Measurements from ENCODE around the gene ERP27. TPM values are rescaled to one million over a fixed set of nuclear protein-coding genes. Genes with fewer than 3 reads are reported as not detected.

ERP27 gene
- total RNA-seq, 1 experiment from 2014 or later: 0.98 TPM

- CTCF ChIA-PET: no interaction called here
- TF ChIP-seq CTCF (IDR thresholded peaks at IDR 0.05; ENCODE audit: insufficient read depth in 1 of 2, low read depth in 1 of 2, low read length in 1 of 2, severe bottlenecking in 1 of 2, unreplicated experiment in 1 of 2): no peak
- H3K9me3 Mint-ChIP-seq (ENCODE audit: unreplicated experiment): no peaks in the 10 kb centered on the region
These were observed 38.3 kb upstream of the ERP27 start for GRCh38 chr12:14976658-14977057.

GRCh38 chr12:14975457-14975856, 37.1 kb upstream of the ERP27 start:
- H3K36me3 Mint-ChIP-seq (ENCODE audit: insufficient read depth, unreplicated experiment): no peaks in the 10 kb centered on the region
- H3K4me1 Mint-ChIP-seq (ENCODE audit: low read depth, unreplicated experiment): no peaks in the 10 kb centered on the region
- H3K27me3 Mint-ChIP-seq (ENCODE audit: insufficient read depth, unreplicated experiment): peaks cover 4% of the 10 kb centered on the region
- no peak overlapping the region for H3K4me3 Mint-ChIP-seq (ENCODE audit: unreplicated experiment)
- Histone ChIP-seq H3K4me1 (no peaks in the 10 kb centered on the region), H3K27me3 (replicated peaks; ENCODE audit: control insufficient read depth, insufficient read depth, low read length) (no peaks in the 10 kb centered on the region; the same call in 1 of the 2 replicates), H3K4me3 (ENCODE audit: low read depth, low read length) (no peak overlapping the region), H3K36me3 (ENCODE audit: control insufficient read depth, insufficient read depth, low read length) (no peaks in the 10 kb centered on the region), H3K9me3 (no peaks in the 10 kb centered on the region)
- no peaks in the 10 kb centered on the region for H3K9me3 Mint-ChIP-seq (ENCODE audit: unreplicated experiment)
- H3K27ac Mint-ChIP-seq (ENCODE audit: unreplicated experiment): no peak overlapping the region
- CTCF ChIA-PET: no interaction called here
- DNase-seq: no peak
- POLR2A ChIA-PET: no interaction called here
- intact Hi-C loops (cut with micrococcal nuclease; ENCODE audit: unreplicated experiment): no loop called here
- no peak for TF ChIP-seq CTCF (IDR thresholded peaks at IDR 0.05; ENCODE audit: insufficient read depth in 1 of 2, low read depth in 1 of 2, low read length in 1 of 2, severe bottlenecking in 1 of 2, unreplicated experiment in 1 of 2)
- BruUV-seq (replicated peaks): no TSS peak

More at GRCh38 chr12:14976658-14977057, 38.3 kb upstream of the ERP27 start:
- no peaks in the 10 kb centered on the region for H3K4me1 Mint-ChIP-seq (ENCODE audit: low read depth, unreplicated experiment)
- H3K4me1 ChIP-seq: no peaks in the 10 kb centered on the region
- no peak overlapping the region for H3K4me3 ChIP-seq (ENCODE audit: low read depth, low read length)
- intact Hi-C loops (cut with micrococcal nuclease; ENCODE audit: unreplicated experiment): no loop called here
- H3K36me3 ChIP-seq (ENCODE audit: control insufficient read depth, insufficient read depth, low read length): no peaks in the 10 kb centered on the region
- no peaks in the 10 kb centered on the region for H3K36me3 Mint-ChIP-seq (ENCODE audit: insufficient read depth, unreplicated experiment)
- no peaks in the 10 kb centered on the region for H3K9me3 ChIP-seq
- peaks cover 7% of the 10 kb centered on the region for H3K27me3 Mint-ChIP-seq (ENCODE audit: insufficient read depth, unreplicated experiment)
- BruUV-seq (replicated peaks): no TSS peak
- no peak for DNase-seq
- POLR2A ChIA-PET: no interaction called here
- H3K27me3 ChIP-seq (replicated peaks; ENCODE audit: control insufficient read depth, insufficient read depth, low read length): no peaks in the 10 kb centered on the region; the same call in 1 of the 2 replicates
- no peak overlapping the region for H3K27ac Mint-ChIP-seq (ENCODE audit: unreplicated experiment)
- H3K4me3 Mint-ChIP-seq (ENCODE audit: unreplicated experiment): no peak overlapping the region

- ChIA-PET CTCF (no interaction called here), POLR2A (no interaction called here)
- Mint-ChIP-seq H3K4me3 (ENCODE audit: unreplicated experiment) (no peak overlapping the region), H3K36me3 (ENCODE audit: insufficient read depth, unreplicated experiment) (no peaks in the 10 kb centered on the region), H3K9me3 (ENCODE audit: unreplicated experiment) (peaks cover 7% of the 10 kb centered on the region), H3K4me1 (ENCODE audit: low read depth, unreplicated experiment) (no peaks in the 10 kb centered on the region), H3K27me3 (ENCODE audit: insufficient read depth, unreplicated experiment) (peaks cover 4% of the 10 kb centered on the region), H3K27ac (ENCODE audit: unreplicated experiment) (no peak overlapping the region)
- H3K36me3 ChIP-seq (ENCODE audit: control insufficient read depth, insufficient read depth, low read length): no peaks in the 10 kb centered on the region
- DNase-seq: no peak
- no peak for TF ChIP-seq CTCF (IDR thresholded peaks at IDR 0.05; ENCODE audit: insufficient read depth in 1 of 2, low read depth in 1 of 2, low read length in 1 of 2, severe bottlenecking in 1 of 2, unreplicated experiment in 1 of 2)
- H3K9me3 ChIP-seq: no peaks in the 10 kb centered on the region
- H3K4me3 ChIP-seq (ENCODE audit: low read depth, low read length): no peak overlapping the region
- intact Hi-C loops (cut with micrococcal nuclease; ENCODE audit: unreplicated experiment): no loop called here
- no peaks in the 10 kb centered on the region for H3K4me1 ChIP-seq
- H3K27me3 ChIP-seq (replicated peaks; ENCODE audit: control insufficient read depth, insufficient read depth, low read length): no peaks in the 10 kb centered on the region; the same call in 1 of the 2 replicates
- BruUV-seq (replicated peaks): no TSS peak
These were observed 36.3 kb upstream of the ERP27 start for GRCh38 chr12:14974633-14975032.
